NCI-H2107 treated with DMSO at 0.1 percent for 48 hours (cell line): ENCODE data around the gene CELSR3.

Experiments
- DNase-seq: peaks from one replicate; lab custom pipeline; 2025; ENCODE audit not compliant: unreplicated experiment; lab: John Stamatoyannopoulos, UW

The CELSR3 gene

GRCh38 chr3:48600711-48601621 is 61.7 kb downstream of the CELSR3 start:
- DNase-seq, result no peak

- no peak for DNase-seq
Measured at GRCh38 chr3:48599509-48600285, 63.0 kb downstream of the CELSR3 start.

- DNase-seq, result no peak
Measured at GRCh38 chr3:48599077-48599501, 63.6 kb downstream of the CELSR3 start.

DNA sequence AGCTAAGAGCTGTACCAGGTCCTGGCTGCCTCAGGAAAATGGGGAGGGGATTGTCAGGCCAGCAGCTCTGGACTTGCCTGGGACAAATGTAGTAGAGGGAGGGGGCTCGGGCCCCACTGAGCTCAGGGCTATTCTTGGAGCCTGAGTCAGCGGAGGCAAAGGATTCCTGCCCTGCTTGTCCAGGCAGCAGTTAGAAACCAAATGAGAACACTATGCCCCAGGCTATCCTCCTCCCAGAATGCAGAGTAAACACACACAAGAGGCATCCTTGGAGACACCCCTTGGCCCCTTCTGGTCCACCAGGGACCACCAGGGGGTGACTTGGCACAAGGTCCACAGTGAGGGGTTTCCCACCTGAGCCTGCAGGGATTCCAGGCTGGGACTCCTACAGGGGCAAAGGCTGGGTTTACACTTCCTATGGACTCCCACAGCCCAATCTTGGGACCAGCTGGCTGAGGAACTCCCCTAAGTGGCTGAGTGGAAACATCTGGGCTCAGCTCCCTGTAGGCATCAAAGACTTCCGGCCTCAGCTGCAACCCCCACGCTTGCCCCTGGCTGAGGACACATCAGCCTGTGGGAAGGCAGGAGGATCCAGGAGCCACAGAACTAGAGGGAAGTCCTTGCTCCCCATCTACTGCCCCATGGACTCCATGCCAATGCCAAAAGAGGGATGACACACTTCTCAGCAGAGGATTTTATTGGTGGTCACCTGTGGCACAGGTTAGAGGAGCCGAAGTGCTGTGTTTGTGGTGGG is 64.2 kb downstream of the CELSR3 start:
- DNase-seq, result no peak

- DNase-seq, result no peak
Measured at GRCh38 chr3:48597408-48597800, 65.3 kb downstream of the CELSR3 start.

- no peak for DNase-seq
Measured at GRCh38 chr3:48596676-48597407, 65.8 kb downstream of the CELSR3 start.

DNA sequence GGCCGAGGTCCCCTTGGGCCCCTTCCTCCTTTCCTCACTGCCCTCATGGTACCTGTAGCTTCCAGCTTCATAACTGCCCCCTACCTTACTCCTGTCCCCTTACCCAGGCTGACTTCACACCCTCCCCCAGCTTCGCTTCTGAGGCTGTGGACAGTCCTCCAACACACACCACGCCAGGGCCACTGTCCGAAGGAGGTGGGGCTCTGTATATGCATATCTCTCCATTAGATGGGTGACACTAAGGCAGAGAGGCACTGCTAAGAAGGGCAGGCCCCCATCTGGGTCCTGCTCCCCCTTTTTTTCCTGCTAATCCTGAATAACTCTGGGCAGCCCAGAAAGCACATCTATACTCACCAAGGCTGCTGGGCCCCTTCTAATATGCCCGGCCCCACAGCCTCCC is 66.5 kb downstream of the CELSR3 start:
- DNase-seq, result no peak

DNA sequence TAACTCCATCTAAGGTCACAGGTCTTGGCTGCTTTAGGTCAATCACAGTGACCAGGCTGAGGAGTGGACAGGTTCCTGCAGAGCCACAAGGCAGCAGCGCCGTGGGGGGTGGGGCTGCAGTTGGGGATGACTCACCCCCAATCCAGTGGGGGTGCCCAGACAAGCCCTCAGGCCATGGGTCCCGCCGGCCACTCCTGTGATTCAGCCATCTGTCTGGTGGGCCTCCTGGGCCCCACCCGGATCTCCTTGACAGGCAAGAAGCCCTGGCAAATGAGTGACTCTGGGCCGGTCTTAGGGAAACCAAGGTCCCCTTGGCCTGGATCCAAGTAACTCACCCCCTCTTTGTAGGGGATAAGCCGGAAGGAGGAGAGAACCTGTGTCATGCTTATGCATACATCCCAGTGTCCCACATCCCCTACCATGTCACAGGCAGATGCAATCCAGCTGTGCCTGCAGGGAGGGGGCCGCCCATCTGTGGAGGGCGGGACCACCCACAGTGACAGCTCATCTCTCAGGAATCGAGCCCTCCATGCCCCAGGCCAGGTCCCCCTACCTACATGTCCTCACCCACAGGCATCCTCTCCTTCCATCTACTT is 67.1 kb downstream of the CELSR3 start:
- DNase-seq, result no peak

GRCh38 chr3:48595075-48595525 is 67.6 kb downstream of the CELSR3 start, which contains the start of gene COL7A1:
Gene COL7A1, minus strand, starts transcription at chr3:48595329. Its CDS starts 170 bp downstream, at chr3:48595159.
- no peak for DNase-seq

DNA sequence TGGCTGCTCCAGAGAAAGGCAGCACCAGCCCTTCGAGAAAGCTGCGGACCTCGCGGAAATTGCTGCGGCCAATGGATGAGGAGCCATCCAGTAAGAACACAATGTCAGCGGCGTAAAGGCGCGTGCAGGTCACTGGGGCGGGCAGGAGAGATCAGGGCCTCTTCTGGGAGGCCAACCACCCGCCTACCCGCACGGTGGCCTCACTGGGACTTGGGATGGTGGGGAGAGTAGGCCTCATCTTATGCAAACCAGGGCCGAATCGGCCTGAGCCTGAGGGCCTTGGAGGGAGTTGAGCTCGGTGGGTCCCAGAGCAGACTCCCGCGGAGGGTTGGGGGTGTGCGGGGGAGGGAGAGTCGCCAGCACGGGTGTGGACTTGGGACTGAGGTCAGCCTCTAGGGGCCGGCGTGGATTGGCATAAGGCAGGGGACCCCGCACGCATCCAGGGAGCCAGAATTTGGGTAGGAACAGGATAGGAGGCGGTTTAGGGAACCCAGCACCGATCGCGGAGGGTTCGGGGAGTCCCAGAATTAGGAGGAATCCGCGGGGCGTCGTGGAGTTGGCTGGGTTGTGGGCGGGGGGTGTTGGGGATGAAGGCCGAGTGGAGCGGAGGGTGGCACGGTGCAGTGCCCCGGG is 68.2 kb downstream of the CELSR3 start:
- no peak for DNase-seq

- no peak for DNase-seq
Measured at GRCh38 chr3:48593337-48593736, 69.3 kb downstream of the CELSR3 start.

- no peak for DNase-seq
Measured at GRCh38 chr3:48592519-48593087, 70.1 kb downstream of the CELSR3 start.

GRCh38 chr3:48591886-48592518 is 70.7 kb downstream of the CELSR3 start:
- DNase-seq, result no peak

GRCh38 chr3:48591436-48591835 is 71.2 kb downstream of the CELSR3 start:
- no peak for DNase-seq

- DNase-seq, result no peak
Measured at GRCh38 chr3:48588230-48588629, 74.5 kb downstream of the CELSR3 start.

DNA sequence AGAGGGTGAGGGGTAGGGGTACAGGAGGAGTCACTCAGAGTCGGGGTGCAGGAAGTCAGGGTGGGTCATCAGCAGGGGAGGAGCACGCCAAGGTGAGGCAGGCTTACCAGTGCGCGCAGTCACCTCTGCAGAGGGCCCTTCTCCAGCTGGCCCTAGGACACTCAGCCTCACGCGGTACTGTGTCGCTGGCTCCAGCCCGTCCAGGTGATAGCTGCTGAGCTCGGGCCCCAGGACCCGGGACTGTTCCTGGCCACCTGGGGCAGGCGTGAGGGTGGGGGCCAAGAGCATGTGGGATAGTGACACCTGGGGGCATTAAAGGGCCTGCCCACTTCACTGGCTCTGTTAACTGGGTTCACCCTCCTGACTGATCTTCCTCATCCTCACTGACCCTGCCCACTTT is 75.0 kb downstream of the CELSR3 start:
- DNase-seq, result no peak
